HepG2 (cell line): Measurements from ENCODE around the gene CYCS. TPM values are rescaled to one million over a fixed set of nuclear protein-coding genes. Genes with fewer than 3 reads are reported as not detected.

ENCODE experiments used
- ATAC-seq: fragments of 200-7000 bp; cut with Tn5 transposase; 3 replicates; pipeline ENCODE4 v1.9.1; 2020; ENCODE audit warnings: mild to moderate bottlenecking, moderate library complexity
- BruUV-seq: library from RNA; stranded (reverse); fragments of 400-500 nt; replicated peaks from 2 replicates; lab custom pipeline; 2021; lab: Mats Ljungman, UMichigan
- CTCF ChIA-PET: fragments of 300-600 bp; formaldehyde crosslinking; extraction: SDS; loops from one replicate; lab custom pipeline; 2021; ENCODE audit warnings: low total read pairs, inconsistent platforms, low intra/inter-chr PET ratio; lab: Yijun Ruan, JAX
- POLR2A ChIA-PET: fragments of 350-600 bp; sonication (Branson Sonifier 250); formaldehyde crosslinking; loops from one replicate; lab custom pipeline; 2020; ENCODE audit warnings: antibody characterized with exemption, inconsistent platforms; lab: Yijun Ruan, JAX
- DNase-seq: peaks from one replicate; pipeline ENCODE4 v3.0.0-alpha.2; 2015; ENCODE audit warnings: low spot score
- FAIRE-seq: peaks from 3 replicates; lab custom pipeline; 2011; peaks lifted over from hg19 to GRCh38; lab: Jason Lieb, UNC
- H2AFZ ChIP-seq: one replicate; pipeline ENCODE4 v1.6.1; 2011; ENCODE audit warnings: low read length, inconsistent platforms
- H3K27ac ChIP-seq: fragments of 300-600 bp; 3 replicates; pipeline ENCODE4 v1.8.0; 2011; ENCODE audit warnings: mixed run types, mild to moderate bottlenecking, mixed read lengths, low read length, inconsistent platforms; ENCODE audit not compliant: insufficient read depth; ENCODE audit errors: extremely low read length
- H3K27me3 ChIP-seq, 2 experiments: fragments of 200-600 bp in 1 of 2; 2 replicates in 1 of 2; 3 replicates in 1 of 2; pipeline versions ENCODE4 v1.6.0 to v1.8.0; 2011; ENCODE audit warnings: low read length in 2 of 2, mild to moderate bottlenecking in 2 of 2, moderate library complexity in 2 of 2, inconsistent platforms in 1 of 2; ENCODE audit not compliant: insufficient read depth in 2 of 2, control insufficient read depth in 1 of 2
- H3K36me3 ChIP-seq, 2 experiments: fragments of 200-600 bp in 1 of 2; replicated peaks in 1 of 2; 2 replicates in 1 of 2; 3 replicates in 1 of 2; pipeline versions ENCODE4 v1.5.1 to v1.8.0; 2011; ENCODE audit warnings: low read length in 2 of 2, inconsistent platforms in 1 of 2; ENCODE audit not compliant: insufficient read depth in 2 of 2, control insufficient read depth in 1 of 2
- H3K4me1 ChIP-seq: 2 replicates; pipeline ENCODE4 v1.5.1; 2012; ENCODE audit warnings: low read length, inconsistent platforms; ENCODE audit not compliant: insufficient read depth
- H3K4me2 ChIP-seq: 2 replicates; pipeline ENCODE4 v1.6.0; 2011; ENCODE audit warnings: low read depth, low read length, inconsistent platforms
- H3K4me3 ChIP-seq, 3 experiments: fragments of 200-600 bp in 1 of 3; sonication (generic), shearing (Covaris generic) in 1 of 3; replicated peaks in 1 of 3; 2 replicates each; pipeline ENCODE4 v1.5.1; 2011 to 2016; ENCODE audit warnings: low read length in 3 of 3, inconsistent platforms in 2 of 3, low read depth in 2 of 3, mild to moderate bottlenecking in 2 of 3, control low read depth in 1 of 3, mixed read lengths in 1 of 3; ENCODE audit not compliant: insufficient read depth in 1 of 3
- H3K79me2 ChIP-seq: one replicate; pipeline ENCODE4 v1.6.1; 2011; ENCODE audit warnings: low read length, inconsistent platforms; ENCODE audit not compliant: insufficient read depth
- H3K9ac ChIP-seq: 2 replicates; pipeline ENCODE4 v1.6.0; 2011; ENCODE audit warnings: mild to moderate bottlenecking, low read depth, low read length, inconsistent platforms; ENCODE audit not compliant: insufficient read depth
- H3K9me3 ChIP-seq: 2 replicates; pipeline ENCODE4 v1.5.1; 2012; ENCODE audit warnings: mild to moderate bottlenecking, low read length
- H4K20me1 ChIP-seq: 2 replicates; pipeline ENCODE4 v1.6.0; 2011; ENCODE audit warnings: inconsistent platforms, mild to moderate bottlenecking, low read length, moderate library complexity; ENCODE audit not compliant: insufficient read depth
- ESRRA ChIP-seq: sonication (generic); formaldehyde crosslinking; IDR thresholded peaks from 2 replicates; pipeline ENCODE4 v1.5.1; 2020; ENCODE audit warnings: mild to moderate bottlenecking, low read depth, missing genetic modification reagents
- FOXP1 ChIP-seq, 2 experiments: fragments of 450-650 bp in 1 of 2; IDR thresholded peaks; 2 replicates each; pipeline ENCODE4 v1.6.1; 2017 to 2018; ENCODE audit warnings: antibody characterized with exemption in 1 of 2
- RAD21 ChIP-seq: fragments of 450-650 bp; formaldehyde crosslinking; IDR thresholded peaks from 2 replicates; pipeline ENCODE4 v1.5.0; 2020; ENCODE audit warnings: mild to moderate bottlenecking
- SKI ChIP-seq: fragments of 450-650 bp; IDR thresholded peaks from one replicate; pipeline ENCODE4 v1.6.1; 2018; ENCODE audit warnings: mild to moderate bottlenecking; ENCODE audit not compliant: partially characterized antibody
- SMC3 ChIP-seq: IDR thresholded peaks from 2 replicates; pipeline ENCODE4 v1.6.1; 2011; ENCODE audit warnings: low read length, improper control_type of control experiment
- STAG1 ChIP-seq: sonication (generic); formaldehyde crosslinking; IDR thresholded peaks from 2 replicates; pipeline ENCODE4 v1.4.0; 2020; ENCODE audit warnings: missing genetic modification reagents
- TEAD3 ChIP-seq: optimal IDR thresholded peaks from 2 replicates; pipeline ENCODE3; 2016; ENCODE audit warnings: borderline replicate concordance
- ZNF20 ChIP-seq: sonication (generic); formaldehyde crosslinking; IDR thresholded peaks from 2 replicates; pipeline ENCODE4 v1.4.0; 2020; ENCODE audit warnings: mild to moderate bottlenecking, moderate library complexity, missing genetic modification reagents
- WGBS: methylation state at CpG from one replicate; pipeline ENCODE4 v1.1.6; 2017; ENCODE audit warnings: low lambda C conversion rate; 5-methylcytosine and 5-hydroxymethylcytosine counted together
- in situ Hi-C: cut with HindIII; loops from 2 replicates; pipeline ENCODE4 v1.10.0; 2017; ENCODE audit warnings: low pct_unique_long_range_greater_than_20kb; ENCODE audit not compliant: extremely low pct_ligation_motif_present
- intact Hi-C: fragments of 100-400 bp; cut with micrococcal nuclease; formaldehyde crosslinking; loops from one replicate; pipeline ENCODE4 v1.10.0; 2022; ENCODE audit not compliant: unreplicated experiment
- polyA plus RNA-seq, 8 experiments: library from polyadenylated mRNA; depleted of rRNA in 3 of 8; stranded (reverse) in 7 of 8; unstranded in 1 of 8; fragments of >200 nt; fragmentation: Illumina TruSeq in 4 of 8; extraction: Trizol in 4 of 8; gene quantifications; 2 replicates each; pipeline versions ENCODE4 v1.2.1 to v1.2.3, GENCODE V29; 2011 to 2016; ENCODE audit warnings: low read depth in 4 of 8, missing spikeins in 1 of 8, mixed read lengths in 1 of 8; ENCODE audit not compliant: insufficient read depth in 1 of 8
- total RNA-seq, 5 experiments: library from RNA; depleted of rRNA; stranded (reverse); fragments of >200 nt; fragmentation: Illumina TruSeq; extraction: Trizol; gene quantifications; 2 replicates each; pipeline ENCODE4 v1.2.3, GENCODE V29; 2016; ENCODE audit warnings: low read depth in 1 of 5
- TF ChIP-seq, protein P1 (sequence below): sonication (generic); formaldehyde crosslinking; IDR thresholded peaks from 2 replicates; pipeline ENCODE4 v1.5.0; 2020; ENCODE audit warnings: mild to moderate bottlenecking, missing genetic modification reagents, moderate library complexity
- TF ChIP-seq, protein P2 (sequence below): sonication (generic); formaldehyde crosslinking; IDR thresholded peaks from 2 replicates; pipeline ENCODE4 v1.4.0; 2020; ENCODE audit warnings: missing genetic modification reagents

The CYCS gene
- total and polyA plus RNA-seq, 2 of the 13 experiments (the other 11 are each of a cell fraction or from before 2014, with no cell fraction given): 35.9 to 202 TPM

GRCh38 chr7:25098096-25099046, 26.7 kb downstream of the CYCS start:
- WGBS: 23% methylated on average over 11 of the region's 11 CpGs
- TF ChIP-seq RAD21 (CRISPR knock-in tag) (peak; percentile 59), FOXP1 (IDR thresholded peaks at IDR 0.05) (no peak), FOXP1 (CRISPR knock-in tag; IDR thresholded peaks at IDR 0.05) (peak; percentile 75), STAG1 (CRISPR knock-in tag) (peak; percentile 87), TEAD3 (peak; percentile 62), ESRRA (CRISPR knock-in tag) (no peak), SMC3 (peak; percentile 68; the same call in 1 of the 2 replicates), ZNF20 (no peak), SKI (no peak)
- TF ChIP-seq, protein P1, sequence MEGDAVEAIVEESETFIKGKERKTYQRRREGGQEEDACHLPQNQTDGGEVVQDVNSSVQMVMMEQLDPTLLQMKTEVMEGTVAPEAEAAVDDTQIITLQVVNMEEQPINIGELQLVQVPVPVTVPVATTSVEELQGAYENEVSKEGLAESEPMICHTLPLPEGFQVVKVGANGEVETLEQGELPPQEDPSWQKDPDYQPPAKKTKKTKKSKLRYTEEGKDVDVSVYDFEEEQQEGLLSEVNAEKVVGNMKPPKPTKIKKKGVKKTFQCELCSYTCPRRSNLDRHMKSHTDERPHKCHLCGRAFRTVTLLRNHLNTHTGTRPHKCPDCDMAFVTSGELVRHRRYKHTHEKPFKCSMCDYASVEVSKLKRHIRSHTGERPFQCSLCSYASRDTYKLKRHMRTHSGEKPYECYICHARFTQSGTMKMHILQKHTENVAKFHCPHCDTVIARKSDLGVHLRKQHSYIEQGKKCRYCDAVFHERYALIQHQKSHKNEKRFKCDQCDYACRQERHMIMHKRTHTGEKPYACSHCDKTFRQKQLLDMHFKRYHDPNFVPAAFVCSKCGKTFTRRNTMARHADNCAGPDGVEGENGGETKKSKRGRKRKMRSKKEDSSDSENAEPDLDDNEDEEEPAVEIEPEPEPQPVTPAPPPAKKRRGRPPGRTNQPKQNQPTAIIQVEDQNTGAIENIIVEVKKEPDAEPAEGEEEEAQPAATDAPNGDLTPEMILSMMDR (CRISPR knock-in tag): peak; percentile 83
- TF ChIP-seq, protein P2, sequence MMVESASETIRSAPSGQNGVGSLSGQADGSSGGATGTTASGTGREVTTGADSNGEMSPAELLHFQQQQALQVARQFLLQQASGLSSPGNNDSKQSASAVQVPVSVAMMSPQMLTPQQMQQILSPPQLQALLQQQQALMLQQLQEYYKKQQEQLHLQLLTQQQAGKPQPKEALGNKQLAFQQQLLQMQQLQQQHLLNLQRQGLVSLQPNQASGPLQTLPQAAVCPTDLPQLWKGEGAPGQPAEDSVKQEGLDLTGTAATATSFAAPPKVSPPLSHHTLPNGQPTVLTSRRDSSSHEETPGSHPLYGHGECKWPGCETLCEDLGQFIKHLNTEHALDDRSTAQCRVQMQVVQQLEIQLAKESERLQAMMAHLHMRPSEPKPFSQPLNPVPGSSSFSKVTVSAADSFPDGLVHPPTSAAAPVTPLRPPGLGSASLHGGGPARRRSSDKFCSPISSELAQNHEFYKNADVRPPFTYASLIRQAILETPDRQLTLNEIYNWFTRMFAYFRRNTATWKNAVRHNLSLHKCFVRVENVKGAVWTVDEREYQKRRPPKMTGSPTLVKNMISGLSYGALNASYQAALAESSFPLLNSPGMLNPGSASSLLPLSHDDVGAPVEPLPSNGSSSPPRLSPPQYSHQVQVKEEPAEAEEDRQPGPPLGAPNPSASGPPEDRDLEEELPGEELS (CRISPR knock-in tag): peak; percentile 56; the same call in 1 of the 2 replicates
- TF ChIP-seq, all 625 proteins: peak for 7
- DNase-seq (peak; percentile 58), ATAC-seq (peak; percentile 64), FAIRE-seq (no peak)
- H3K9ac ChIP-seq: no peak overlapping the region
- peaks cover 36% of the 10 kb centered on the region for H3K4me1 ChIP-seq
- no peak overlapping the region for H3K27ac ChIP-seq
- no peaks in the 10 kb centered on the region for H3K27me3 ChIP-seq
- H4K20me1 ChIP-seq: no peaks in the 10 kb centered on the region
- POLR2A ChIA-PET: interaction anchor here (0.7 kb wide), 1 partner anchor 105 kb away, joined by 3 read pairs; no protein-coding TSS in a partner anchor
- H3K4me2 ChIP-seq: no peak overlapping the region
- CTCF ChIA-PET: interaction anchor here (0.7 to 1.8 kb wide), 4 partner anchors 278 to 347 kb away, joined by 4 to 7 read pairs (median 6); no protein-coding TSS in a partner anchor
- H3K9me3 ChIP-seq: no peaks in the 10 kb centered on the region
- BruUV-seq: no TSS peak
- intact Hi-C loops: loop anchor here (1.0 kb wide), 1 partner anchor 286 kb away; no protein-coding TSS in a partner anchor
- no peak overlapping the region for H3K4me3 ChIP-seq
- H2AFZ ChIP-seq: no peak overlapping the region
- in situ Hi-C loops: loop anchor here (10.0 kb wide), 1 partner anchor 204 kb away; no protein-coding TSS in a partner anchor
- H3K36me3 ChIP-seq: no peaks in the 10 kb centered on the region
- H3K79me2 ChIP-seq: no peaks in the 10 kb centered on the region
